HG03135 (cell line): ENCODE results near the gene KLK8.

Experiments used
- ATAC-seq: cut with Tn5 transposase; IDR thresholded peaks from one replicate; pipeline ENCODE4 v1.9.1; 2021; ENCODE audit warnings: mild to moderate bottlenecking, moderate library complexity; ENCODE audit not compliant: unreplicated experiment

The KLK8 gene

GRCh38 chr19:50957587-50957986, 43.8 kb downstream of the KLK8 start:
- no peak for ATAC-seq

GRCh38 chr19:50952910-50953309, 48.5 kb downstream of the KLK8 start, which contains the start of gene KLK5:
KLK5 (minus strand) TSS chr19:50953038; CDS start chr19:50952657, 381 bp downstream.
- no peak for ATAC-seq

- ATAC-seq = no peak
Observed at GRCh38 chr19:50949861-50950260, 51.5 kb downstream of the KLK8 start.

GRCh38 chr19:50947123-50947522, 54.3 kb downstream of the KLK8 start:
- no peak for ATAC-seq
